OCI-M1 (cell line): Measurements from ENCODE around the gene GRIN3B.
A peak's percentile ranks its signal among the peaks of the same experiment; 100 is the strongest.

Experiments
- DNase-seq: peaks from one replicate; lab custom pipeline; 2025; lab: John Stamatoyannopoulos, UW

The GRIN3B gene

DNA sequence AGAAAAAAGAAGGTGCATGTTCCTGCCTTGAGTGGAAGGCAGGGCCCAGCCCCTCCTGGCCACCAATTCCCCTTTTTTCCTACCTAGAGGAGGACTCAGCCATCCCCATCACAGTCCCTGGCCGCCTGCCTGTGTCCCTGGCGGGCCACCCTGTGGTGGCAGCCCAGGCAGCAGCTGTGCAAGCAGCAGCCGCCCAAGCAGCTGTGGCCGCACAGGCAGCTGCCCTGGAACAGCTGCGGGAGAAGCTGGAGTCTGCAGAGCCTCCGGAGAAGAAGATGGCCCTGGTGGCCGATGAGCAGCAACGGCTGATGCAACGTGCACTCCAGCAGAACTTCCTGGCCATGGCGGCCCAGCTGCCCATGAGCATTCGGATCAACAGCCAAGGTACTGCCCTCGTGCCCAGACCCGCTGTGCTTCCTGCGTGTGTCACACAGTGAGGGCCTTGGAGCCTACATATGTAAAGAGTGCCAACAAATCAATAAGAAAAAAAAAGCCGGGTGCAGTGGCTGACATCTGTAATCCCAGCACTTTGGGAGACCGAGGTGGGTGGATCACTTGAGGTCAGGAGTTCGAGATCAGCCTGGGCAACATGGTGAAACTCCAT lies 33.6 kb upstream of the GRIN3B start:
- DNase-seq = no peak

GRCh38 chr19:970695-971094 lies 29.5 kb upstream of the GRIN3B start:
- DNase-seq = peak; percentile 50

- DNase-seq = no peak
These were observed 28.4 kb upstream of the GRIN3B start for GRCh38 chr19:971795-972194.

GRCh38 chr19:972281-972680 lies 27.9 kb upstream of the GRIN3B start:
- DNase-seq = no peak

GRCh38 chr19:973726-974563 lies 26.3 kb upstream of the GRIN3B start:
- DNase-seq = no peak

DNA sequence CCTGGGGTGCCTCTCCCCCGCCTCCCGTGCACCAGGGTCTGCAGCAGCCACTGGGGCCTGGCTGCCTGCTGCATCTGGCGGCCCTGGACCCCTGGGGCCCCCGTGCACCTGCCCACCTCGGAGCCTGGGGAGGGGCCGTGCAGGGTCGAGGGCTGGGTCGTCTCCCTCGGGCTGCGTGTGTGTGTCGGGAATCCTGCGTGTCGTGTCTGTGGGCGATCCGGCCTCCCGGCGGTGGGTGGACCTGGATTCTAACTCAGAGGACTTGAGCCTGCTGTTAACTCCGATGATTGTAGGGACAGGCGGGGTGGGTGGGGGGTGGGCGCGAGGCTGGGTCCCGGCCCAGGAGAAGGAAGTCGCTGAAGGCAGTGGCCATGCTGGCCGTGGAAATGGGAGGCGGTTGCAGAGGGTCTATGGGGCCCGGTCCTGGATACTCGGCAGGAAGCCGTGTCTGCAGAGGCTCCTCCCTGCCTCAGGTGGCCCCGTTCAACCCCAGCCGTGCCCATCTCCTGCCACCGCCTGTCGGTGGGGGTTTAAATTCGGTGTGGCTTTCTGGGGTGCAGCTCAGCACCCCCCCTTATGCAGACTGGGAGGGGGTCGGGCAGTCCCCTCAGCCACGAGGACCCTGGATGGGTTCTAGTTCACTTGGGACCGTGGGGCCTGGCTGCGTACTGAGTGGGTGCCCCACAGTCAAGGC lies 25.5 kb upstream of the GRIN3B start:
- no peak for DNase-seq

DNA sequence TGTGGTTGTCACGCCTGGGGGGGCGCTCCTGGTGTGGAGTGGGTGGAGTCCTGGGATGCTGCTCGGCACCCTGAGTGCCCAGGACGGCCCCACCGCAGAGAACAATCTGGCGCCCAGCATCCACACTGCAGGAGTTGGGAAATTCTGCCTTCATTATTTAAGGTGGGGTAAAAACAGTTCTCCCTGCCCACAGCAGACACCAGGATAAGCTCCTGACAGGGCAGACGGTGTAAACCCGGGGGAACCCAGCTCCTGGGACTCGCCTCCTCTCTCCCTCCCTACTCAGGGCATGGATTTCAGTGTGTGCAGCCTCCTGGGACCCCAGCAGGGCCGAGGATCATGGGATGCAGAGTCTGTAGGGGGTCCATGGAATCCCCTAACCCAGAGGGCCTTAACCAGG lies 23.7 kb upstream of the GRIN3B start:
- no peak for DNase-seq

- DNase-seq = no peak
These were observed 23.2 kb upstream of the GRIN3B start for GRCh38 chr19:977058-977464.

- DNase-seq = no peak
These were observed 20.9 kb upstream of the GRIN3B start for GRCh38 chr19:979318-979741.

GRCh38 chr19:980133-980998 lies 19.9 kb upstream of the GRIN3B start:
- DNase-seq = peak; percentile 54

GRCh38 chr19:982567-983170 lies 17.6 kb upstream of the GRIN3B start:
- DNase-seq = peak; percentile 75

- peak; percentile 90 for DNase-seq
These were observed 15.9 kb upstream of the GRIN3B start, which contains the start of gene WDR18 for GRCh38 chr19:984165-984967. TSS of gene WDR18 (plus strand) at chr19:984345. CDS start at chr19:984354, 9 bp downstream.

DNA sequence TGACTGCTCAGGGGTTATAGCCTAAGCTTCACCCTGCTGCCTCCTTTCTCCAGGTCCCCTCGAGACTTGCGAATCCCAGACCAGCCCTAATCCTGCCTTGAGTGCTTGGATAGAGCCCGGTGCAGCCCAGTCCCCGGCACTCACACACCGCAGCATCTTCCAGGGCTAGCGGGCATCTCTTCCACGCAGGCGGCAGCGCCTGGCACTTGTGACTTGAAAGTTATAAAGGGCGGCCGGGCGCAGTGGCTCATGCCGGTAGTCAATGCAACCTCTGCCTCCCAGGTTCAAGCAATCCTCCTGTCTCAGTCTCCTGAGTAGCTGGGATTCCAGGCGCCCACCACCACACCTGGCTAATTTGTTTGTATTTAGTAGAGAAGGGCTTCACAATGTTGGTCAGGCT lies 14.1 kb upstream of the GRIN3B start:
- no peak for DNase-seq

DNA sequence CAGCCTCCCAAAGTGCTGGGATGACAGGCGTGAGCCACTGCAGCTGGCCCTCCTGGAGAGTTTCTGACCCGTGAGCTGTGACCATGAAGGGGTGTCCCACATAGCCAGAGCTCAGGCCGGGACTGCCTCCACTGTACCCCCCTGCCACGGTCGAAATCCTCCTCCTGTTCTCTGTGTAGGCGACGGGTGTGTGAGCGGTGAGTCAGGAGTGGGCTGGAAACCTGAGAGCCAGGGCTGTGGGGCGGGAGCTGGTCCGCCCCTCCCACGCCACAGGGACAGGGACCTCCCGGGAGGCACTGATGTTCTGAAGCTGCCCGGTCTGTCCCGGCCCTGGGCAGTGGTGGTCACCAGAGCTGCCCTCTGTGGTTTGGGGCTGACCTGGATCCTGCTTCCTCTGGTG lies 12.1 kb upstream of the GRIN3B start:
- no peak for DNase-seq

GRCh38 chr19:988510-988909 lies 11.7 kb upstream of the GRIN3B start:
- no peak for DNase-seq

GRCh38 chr19:989381-990081 lies 10.7 kb upstream of the GRIN3B start:
- DNase-seq = no peak

DNA sequence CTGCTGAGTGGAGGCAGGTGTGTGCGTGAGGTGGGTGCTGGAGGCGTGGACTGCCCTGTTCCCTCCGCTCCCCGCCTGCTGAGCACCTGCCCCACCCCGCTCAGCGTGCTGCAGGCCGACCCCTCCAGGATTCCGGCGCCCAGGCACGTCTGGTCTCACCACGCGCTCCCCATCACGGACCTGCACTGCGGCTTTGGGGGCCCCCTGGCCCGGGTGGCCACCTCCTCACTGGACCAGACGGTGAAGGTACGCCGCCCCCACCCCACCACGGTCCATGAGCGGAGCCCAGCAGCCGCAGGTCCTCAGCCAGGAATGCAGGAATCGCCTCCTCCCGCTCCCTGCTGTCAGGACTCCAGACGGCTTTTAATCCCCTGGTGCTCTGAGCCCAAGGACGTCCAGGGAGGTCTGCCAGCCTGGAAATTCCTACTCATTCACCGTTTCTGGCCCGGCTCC lies 10.1 kb upstream of the GRIN3B start:
- DNase-seq = no peak

DNA sequence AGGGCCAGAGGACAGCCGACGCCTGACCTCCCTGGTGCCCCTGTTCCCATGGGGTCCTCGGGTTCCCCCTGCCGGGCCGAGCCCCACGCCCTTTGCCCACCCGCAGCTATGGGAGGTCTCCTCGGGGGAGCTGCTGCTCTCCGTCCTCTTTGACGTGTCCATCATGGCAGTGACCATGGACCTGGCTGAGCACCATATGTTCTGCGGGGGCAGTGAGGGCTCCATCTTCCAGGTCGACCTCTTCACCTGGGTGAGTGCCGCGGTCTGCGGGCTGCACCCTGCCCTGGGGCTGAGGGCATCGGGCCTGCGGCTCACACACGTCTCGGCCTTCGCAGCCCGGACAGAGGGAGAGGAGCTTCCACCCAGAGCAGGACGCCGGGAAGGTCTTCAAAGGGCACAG lies 9.5 kb upstream of the GRIN3B start:
- DNase-seq = no peak

DNA sequence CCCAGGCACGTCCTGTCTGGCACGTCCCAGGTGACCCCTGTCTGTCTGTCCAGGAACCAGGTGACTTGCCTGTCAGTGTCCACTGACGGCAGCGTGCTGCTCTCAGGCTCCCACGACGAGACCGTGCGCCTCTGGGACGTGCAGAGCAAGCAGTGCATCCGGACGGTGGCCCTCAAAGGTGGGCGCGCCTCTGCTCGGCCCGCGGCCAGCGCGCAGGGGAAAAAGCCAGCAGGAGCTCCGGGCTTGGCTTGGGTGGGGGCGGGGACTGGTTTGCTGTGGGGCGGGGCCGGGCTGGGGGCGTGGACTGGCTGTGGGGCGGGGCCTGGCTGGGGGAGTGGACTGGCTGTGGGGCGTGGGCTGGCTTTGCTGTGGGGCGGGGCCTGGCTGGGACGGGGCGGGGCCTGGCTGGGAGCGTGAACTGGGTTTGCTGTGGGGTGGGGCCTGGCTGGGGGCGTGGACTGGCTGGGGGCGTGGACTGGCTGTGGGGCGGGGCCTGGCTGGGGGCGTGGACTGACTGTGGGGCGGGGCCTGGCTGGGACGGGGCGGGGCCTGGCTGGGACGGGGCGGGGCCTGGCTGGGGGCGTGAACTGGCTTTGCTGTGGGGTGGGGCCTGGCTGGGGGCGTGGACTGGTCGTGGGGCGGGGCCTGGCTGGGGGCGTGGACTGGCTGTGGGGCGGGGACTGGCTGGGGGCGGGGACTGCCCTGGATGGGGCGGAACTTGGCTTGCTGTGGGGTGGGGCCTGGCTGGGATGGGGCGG lies 8.9 kb upstream of the GRIN3B start:
- peak; percentile 15 for DNase-seq
